ENCODE data around the gene CIC.

CIC gene

GRCh38 chr19:42244347-42245220, 24.5 kb upstream of the CIC start:
- peak; percentile 83 for DNase-seq (ENCODE audit: low read depth, low spot score)

- DNase-seq (ENCODE audit: low read depth, low spot score) = no peak
Observed at GRCh38 chr19:42245231-42245630, 23.8 kb upstream of the CIC start.

GRCh38 chr19:42246143-42246921, 22.7 kb upstream of the CIC start:
- no peak for DNase-seq (ENCODE audit: low read depth, low spot score)

GRCh38 chr19:42246922-42247639, 22.0 kb upstream of the CIC start:
- DNase-seq (ENCODE audit: low read depth, low spot score) = no peak

- DNase-seq (ENCODE audit: low read depth, low spot score) = no peak
Observed at GRCh38 chr19:42247640-42248199, 21.3 kb upstream of the CIC start.

- no peak for DNase-seq (ENCODE audit: low read depth, low spot score)
Observed at GRCh38 chr19:42248270-42249148, 20.5 kb upstream of the CIC start.

- DNase-seq (ENCODE audit: low read depth, low spot score) = no peak
Observed at GRCh38 chr19:42249149-42249750, 19.8 kb upstream of the CIC start.

GRCh38 chr19:42249769-42250168, 19.3 kb upstream of the CIC start:
- no peak for DNase-seq (ENCODE audit: low read depth, low spot score)

GRCh38 chr19:42250183-42250665, 18.8 kb upstream of the CIC start:
- no peak for DNase-seq (ENCODE audit: low read depth, low spot score)

- no peak for DNase-seq (ENCODE audit: low read depth, low spot score)
Observed at GRCh38 chr19:42250666-42251531, 18.2 kb upstream of the CIC start.

- DNase-seq (ENCODE audit: low read depth, low spot score) = no peak
Observed at GRCh38 chr19:42251572-42252358, 17.3 kb upstream of the CIC start.

- no peak for DNase-seq (ENCODE audit: low read depth, low spot score)
Observed at GRCh38 chr19:42252365-42253244, 16.4 kb upstream of the CIC start.

GRCh38 chr19:42253245-42254088, 15.6 kb upstream of the CIC start:
- no peak for DNase-seq (ENCODE audit: low read depth, low spot score)

- DNase-seq (ENCODE audit: low read depth, low spot score) = peak; percentile 61
Observed at GRCh38 chr19:42254089-42254849, 14.8 kb upstream of the CIC start.

GRCh38 chr19:42254850-42255765, 13.9 kb upstream of the CIC start, which contains the start of gene ERF:
Gene ERF (minus strand): TSS chr19:42255128. CDS start chr19:42254999, 129 bp downstream.
- peak; percentile 79 for DNase-seq (ENCODE audit: low read depth, low spot score)
